Left ventricle myocardium inferior (tissue), 1 donor: ENCODE results near the gene SHB. TPM values are rescaled to one million over a fixed set of nuclear protein-coding genes. Genes with fewer than 3 reads are reported as not detected.

Experiments
- DNase-seq: peaks from one replicate; pipeline ENCODE4 v3.0.0-alpha.2; 2020
- H3K27ac ChIP-seq: fragments of 200-600 bp; replicated peaks from 2 replicates; pipeline ENCODE4 v1.8.0; 2021
- H3K27me3 ChIP-seq: fragments of 200-600 bp; 2 replicates; pipeline ENCODE4 v1.8.0; 2021; ENCODE audit warnings: low read depth
- H3K36me3 ChIP-seq: fragments of 200-600 bp; 2 replicates; pipeline ENCODE4 v1.8.0; 2021
- H3K4me1 ChIP-seq: fragments of 200-600 bp; 2 replicates; pipeline ENCODE4 v1.8.0; 2021
- H3K4me3 ChIP-seq: fragments of 200-600 bp; 2 replicates; pipeline ENCODE4 v1.8.0; 2021; ENCODE audit warnings: mild to moderate bottlenecking, moderate library complexity
- H3K9me3 ChIP-seq: fragments of 200-600 bp; replicated peaks from 2 replicates; pipeline ENCODE4 v1.8.0; 2021
- CTCF ChIP-seq: fragments of 200-600 bp; IDR thresholded peaks from 2 replicates; pipeline ENCODE4 v1.8.0; 2021; ENCODE audit warnings: antibody characterized with exemption, mild to moderate bottlenecking, borderline replicate concordance
- intact Hi-C: fragments of 100-400 bp; cut with micrococcal nuclease; formaldehyde crosslinking; loops from one replicate; pipeline ENCODE4 v1.11.0; 2022
- total RNA-seq: library from RNA; stranded (reverse); fragmentation: NEBNext Ultra II Directional; extraction: Animal tissue kit (Norgen Biotek cat#: 25700); gene quantifications from one replicate; pipeline ENCODE4 v1.2.1, GENCODE V29; 2021
- donor health status: DM: no; HTN: yes; CAD: no; lungs with severe emphysema.

Gene SHB
- total RNA-seq, 1 donor from 2014 or later: 19.4 TPM

DNA sequence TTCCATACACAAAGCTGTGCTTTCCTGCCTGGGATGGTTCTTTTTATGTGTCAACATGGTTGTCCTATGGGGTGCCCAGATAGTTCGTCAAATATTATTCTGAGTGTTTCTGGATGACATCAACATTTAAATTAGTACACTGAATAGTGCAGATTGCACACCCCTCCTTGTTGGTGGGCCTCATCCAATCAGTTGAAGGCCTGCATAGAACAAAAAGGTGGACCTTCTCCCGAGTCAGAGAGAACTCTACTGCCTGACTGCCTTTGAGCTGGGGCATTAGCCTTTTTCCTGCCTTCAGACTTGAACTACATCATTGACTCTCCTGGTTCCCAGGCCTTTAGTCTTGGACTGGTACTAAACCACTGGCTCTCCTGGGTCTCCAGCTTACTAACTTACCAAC, 80.4 kb downstream of the SHB start:
- no peak overlapping the region for H3K4me3 ChIP-seq
- H3K27me3 ChIP-seq: no peaks in the 10 kb centered on the region
- peaks cover 85% of the 10 kb centered on the region for H3K4me1 ChIP-seq
- TF ChIP-seq CTCF: no peak
- no peaks in the 10 kb centered on the region for H3K9me3 ChIP-seq
- H3K36me3 ChIP-seq: no peaks in the 10 kb centered on the region
- intact Hi-C loops: loop anchor here (5.0 kb wide), 1 partner anchor 36 kb away; no protein-coding TSS in a partner anchor
- peak overlapping the region; percentile 65 for H3K27ac ChIP-seq
- DNase-seq: no peak

DNA sequence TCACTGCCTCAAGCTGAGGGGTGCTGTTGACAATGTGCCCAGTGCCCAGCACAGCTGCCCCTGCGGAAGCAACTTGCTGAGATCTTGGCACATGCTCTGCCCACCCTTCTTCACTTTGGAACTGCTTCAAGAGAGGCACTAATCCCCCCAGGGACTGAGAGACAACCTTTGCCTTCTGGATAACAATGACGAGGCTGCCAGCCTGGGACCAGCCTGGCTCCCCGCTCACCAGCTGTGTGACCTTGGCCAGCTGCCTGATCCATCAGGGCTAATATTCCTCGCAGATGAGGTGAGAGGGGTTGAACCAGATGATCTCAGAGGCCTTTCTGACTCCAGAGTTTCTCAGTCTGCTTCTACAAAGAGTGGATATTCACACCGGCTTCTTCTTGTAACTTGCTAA, 81.0 kb downstream of the SHB start:
- Histone ChIP-seq H3K4me3 (no peak overlapping the region), H3K9me3 (no peaks in the 10 kb centered on the region), H3K27ac (peak overlapping the region; percentile 65), H3K36me3 (no peaks in the 10 kb centered on the region), H3K4me1 (peaks cover 80% of the 10 kb centered on the region), H3K27me3 (no peaks in the 10 kb centered on the region)
- intact Hi-C loops: loop anchor here (5.0 kb wide), 1 partner anchor 36 kb away; no protein-coding TSS in a partner anchor
- no peak for DNase-seq
- TF ChIP-seq CTCF: no peak

DNA sequence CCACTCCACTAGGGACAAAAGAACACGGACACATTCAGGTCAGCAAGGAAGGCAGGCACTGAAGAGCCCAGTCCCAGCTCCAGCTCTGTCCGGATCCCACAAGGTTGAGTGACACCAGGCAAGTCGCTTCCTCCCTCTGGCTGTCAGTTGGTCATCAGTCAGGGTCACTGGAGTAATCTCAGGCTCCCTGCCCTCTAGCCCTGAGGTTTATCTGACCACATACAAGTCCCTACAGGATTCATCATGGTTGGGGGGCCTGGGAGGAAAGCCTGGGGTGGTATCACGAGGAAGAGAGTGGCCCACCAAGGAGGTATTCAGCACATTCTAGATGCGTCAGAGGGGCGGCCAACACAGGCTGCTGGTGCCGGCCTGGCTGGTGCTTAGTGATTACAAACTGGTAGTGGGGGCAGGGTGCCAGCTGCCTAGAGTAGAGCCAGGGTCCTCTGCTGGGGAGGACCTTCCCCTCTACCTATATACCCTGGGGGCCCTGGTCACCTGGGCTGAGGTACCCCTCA, 81.5 kb downstream of the SHB start:
- no peaks in the 10 kb centered on the region for H3K9me3 ChIP-seq
- H3K4me1 ChIP-seq: peaks cover 75% of the 10 kb centered on the region
- H3K36me3 ChIP-seq: no peaks in the 10 kb centered on the region
- no peaks in the 10 kb centered on the region for H3K27me3 ChIP-seq
- H3K4me3 ChIP-seq: no peak overlapping the region
- intact Hi-C loops: loop anchor here (5.0 kb wide), 1 partner anchor 35 kb away; no protein-coding TSS in a partner anchor
- peak overlapping the region; percentile 65 for H3K27ac ChIP-seq
- peak; percentile 47 for DNase-seq
- no peak for TF ChIP-seq CTCF

- Histone ChIP-seq H3K36me3 (no peaks in the 10 kb centered on the region), H3K4me1 (peaks cover 70% of the 10 kb centered on the region), H3K4me3 (no peak overlapping the region), H3K9me3 (no peaks in the 10 kb centered on the region), H3K27me3 (no peaks in the 10 kb centered on the region), H3K27ac (peak overlapping the region; percentile 65)
- DNase-seq: no peak
- no peak for TF ChIP-seq CTCF
- intact Hi-C loops: loop anchor here (5.0 kb wide), 1 partner anchor 35 kb away; no protein-coding TSS in a partner anchor
Measured at GRCh38 chr9:37986771-37987258, 82.2 kb downstream of the SHB start.

GRCh38 chr9:37986001-37986400, 83.0 kb downstream of the SHB start:
- no peak overlapping the region for H3K4me3 ChIP-seq
- no peaks in the 10 kb centered on the region for H3K9me3 ChIP-seq
- TF ChIP-seq CTCF: no peak
- no peaks in the 10 kb centered on the region for H3K27me3 ChIP-seq
- peaks cover 67% of the 10 kb centered on the region for H3K4me1 ChIP-seq
- no peaks in the 10 kb centered on the region for H3K36me3 ChIP-seq
- H3K27ac ChIP-seq: no peak overlapping the region
- intact Hi-C loops: loop anchor here (5.0 kb wide), 1 partner anchor 34 kb away; no protein-coding TSS in a partner anchor
- no peak for DNase-seq
